Right forelimb (tissue), 1 donor: ENCODE measurements around the gene NEUROG1.
"Not testable (repeated sequence)": the region's sequence is repeated elsewhere in the genome, so short reads cannot be mapped to it uniquely, and the experiment has no call there.

Experiments used
- DNase-seq: peaks from one replicate; pipeline ENCODE4 v3.0.0-alpha.2; 2018

Gene NEUROG1

DNA sequence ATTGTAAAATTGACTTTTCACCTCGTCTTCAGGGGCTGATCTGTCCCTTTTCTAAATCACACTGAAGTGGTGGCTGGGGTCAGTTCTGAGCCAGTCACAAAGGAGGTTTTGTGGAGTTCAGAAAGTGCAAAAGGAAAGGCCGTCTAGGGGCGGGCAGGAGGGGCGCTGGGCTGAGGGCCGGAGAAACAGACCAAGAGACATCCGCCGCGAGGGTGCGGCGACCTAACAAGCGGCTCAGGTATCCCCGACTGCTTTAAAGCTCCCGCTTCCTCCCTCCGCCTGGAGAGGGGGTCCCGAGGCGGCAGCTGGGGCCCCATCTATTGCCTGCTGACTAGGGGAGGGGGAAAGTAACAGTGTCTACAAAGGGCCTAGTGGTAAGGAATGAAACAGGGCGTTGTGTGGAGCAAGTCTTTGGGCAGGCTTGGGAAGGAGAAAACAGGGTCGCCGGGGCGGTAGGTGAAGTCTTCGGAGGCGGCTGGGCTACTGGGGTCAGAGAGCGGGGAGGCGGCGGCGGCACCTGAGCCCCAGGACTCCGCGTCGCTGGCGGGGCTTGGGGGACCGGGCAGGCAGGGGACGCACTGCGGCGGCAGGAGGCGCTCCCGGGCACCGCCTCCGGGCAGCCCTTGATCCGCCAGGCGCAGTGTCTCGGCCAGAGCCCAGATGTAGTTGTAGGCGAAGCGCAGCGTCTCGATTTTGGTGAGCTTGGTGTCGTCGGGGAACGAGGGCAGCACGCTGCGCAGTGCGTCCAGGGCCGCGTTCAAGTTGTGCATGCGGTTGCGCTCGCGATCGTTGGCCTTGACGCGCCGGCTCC is 950 bp downstream of the NEUROG1 start:
- no peak for DNase-seq

DNA sequence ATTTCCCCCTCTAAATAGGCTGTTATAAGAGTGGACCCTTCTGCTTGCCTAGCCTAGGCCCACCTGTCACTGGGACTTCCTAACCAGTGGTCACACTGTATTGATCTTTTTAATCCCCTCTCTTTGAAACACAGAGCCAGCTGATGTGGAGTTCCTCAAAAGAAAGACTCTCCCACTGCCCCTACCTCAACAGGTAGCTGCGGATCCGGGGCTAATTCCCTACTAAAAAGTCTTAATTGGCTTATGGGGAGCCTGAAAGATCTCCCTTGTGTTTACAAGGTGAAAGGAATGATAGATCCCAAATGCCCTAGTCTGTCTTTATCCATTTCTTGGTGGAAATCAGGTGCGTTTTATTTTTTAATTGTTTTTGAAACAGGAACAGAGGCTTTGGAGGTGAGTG is 2.0 kb downstream of the NEUROG1 start:
- no peak for DNase-seq

DNA sequence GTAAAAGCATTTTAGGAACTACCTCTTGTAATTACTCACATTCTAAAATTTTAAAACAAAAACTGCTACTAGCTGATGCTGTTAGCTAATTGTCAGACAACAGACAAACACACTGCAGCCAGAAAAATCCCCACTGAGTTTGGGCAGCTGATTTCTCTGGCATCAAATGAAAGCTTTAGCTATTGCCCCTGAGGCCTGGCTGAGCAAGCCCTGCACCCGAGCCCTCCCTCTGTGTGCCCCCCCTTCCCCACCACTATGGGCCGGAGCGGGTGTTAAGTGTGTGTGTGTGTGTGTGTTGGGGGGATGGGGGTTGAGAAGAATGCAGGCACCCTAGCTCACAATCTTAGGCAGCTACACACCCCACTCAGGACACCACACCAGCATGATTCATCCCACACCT is 2.4 kb downstream of the NEUROG1 start:
- DNase-seq, result no peak

DNA sequence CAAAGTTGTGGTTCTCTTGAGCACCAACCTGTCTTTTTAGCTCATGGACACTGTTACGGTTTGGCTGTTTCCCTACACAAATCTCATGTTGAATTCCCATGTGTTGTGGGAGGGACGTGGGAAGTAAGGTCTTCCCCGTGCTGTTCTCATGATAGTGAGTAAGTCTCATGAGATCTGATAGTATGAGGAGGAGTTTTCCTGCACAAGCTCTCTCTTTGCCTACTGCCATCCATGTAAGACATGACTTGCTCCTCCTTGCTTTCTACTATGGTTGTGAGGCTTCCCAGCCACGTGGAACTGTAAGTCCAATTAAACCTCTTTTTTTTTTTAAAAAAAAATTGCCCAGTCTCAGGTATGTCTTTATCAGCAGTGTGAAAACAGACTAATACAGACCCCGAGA is 6.2 kb downstream of the NEUROG1 start:
- not testable (repeated sequence) for DNase-seq

DNA sequence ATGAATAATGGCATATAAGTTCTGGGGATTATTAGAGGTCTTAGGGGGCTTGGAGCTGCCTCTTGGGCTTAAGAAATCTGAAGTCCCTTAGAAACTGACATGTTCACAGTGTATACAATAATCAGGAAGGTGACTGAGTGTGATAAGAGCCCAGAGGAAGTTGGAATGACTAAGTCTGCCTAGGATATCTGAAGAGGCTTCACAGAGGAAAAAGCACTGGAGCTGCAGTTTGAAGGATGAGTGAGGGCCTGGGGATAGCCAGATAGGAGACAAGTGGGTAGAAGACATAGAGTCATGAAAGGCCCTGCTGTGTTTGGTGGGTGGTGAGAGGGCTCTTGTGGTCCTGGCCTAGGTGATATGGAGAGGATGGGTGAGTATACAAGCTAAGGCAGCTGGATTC is 8.8 kb downstream of the NEUROG1 start:
- no peak for DNase-seq

DNA sequence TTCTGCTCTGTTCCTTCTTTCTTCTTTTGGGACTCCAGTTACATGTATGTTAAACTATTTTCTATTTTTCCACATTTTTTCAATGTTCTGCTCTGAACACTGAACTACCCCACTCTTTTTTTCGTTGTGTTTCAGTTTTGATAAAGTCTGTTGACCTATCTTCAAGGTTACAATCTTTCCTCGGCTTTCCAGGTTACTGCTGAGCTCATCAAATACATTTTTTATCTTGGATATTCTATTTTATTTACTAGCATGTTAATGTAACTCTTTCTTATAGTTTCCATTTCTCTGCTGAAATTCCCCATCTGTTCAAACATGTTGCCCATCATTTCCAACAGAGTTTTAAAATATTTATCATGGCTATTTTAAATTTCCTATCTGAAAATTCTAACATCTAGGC is 13.8 kb downstream of the NEUROG1 start:
- no peak for DNase-seq

DNA sequence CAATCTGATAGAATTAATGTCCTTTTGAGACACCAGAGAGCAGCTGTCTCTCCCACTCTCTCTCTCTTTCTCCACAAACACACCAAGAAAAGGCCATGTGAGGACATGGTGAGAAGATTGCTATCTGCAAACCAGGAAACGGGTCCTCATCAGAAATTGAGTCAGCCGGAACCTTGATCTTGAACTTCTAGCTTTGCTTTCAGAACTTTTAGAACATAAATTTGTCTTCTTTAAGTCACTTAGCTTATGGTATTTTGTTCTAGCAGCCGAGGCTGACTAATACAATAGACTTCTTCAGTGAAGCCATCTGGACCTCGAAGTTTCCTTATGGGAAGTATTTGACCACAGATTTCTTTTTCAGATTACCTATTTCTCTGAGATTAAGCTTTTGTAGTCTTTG is 18.1 kb downstream of the NEUROG1 start:
- DNase-seq, result no peak

DNA sequence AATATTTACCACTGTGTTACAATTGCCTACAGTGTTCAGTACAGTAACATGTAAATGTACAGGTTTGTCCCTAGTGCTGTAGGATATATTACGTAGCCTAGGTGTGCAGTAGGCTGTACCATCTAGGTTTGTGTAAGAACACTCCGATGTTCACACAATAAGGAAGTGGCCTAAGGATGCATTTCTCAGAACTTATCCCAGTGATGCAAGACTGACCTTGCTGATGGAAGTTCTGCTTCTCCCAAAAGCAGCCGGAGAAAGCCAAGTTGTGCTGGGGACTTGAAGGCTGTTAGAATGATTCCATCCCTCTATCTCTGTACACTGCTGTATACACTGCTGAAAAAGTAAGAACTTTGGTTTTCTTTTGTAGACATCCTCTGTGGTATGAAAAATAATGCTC is 21.6 kb downstream of the NEUROG1 start:
- no peak for DNase-seq

DNA sequence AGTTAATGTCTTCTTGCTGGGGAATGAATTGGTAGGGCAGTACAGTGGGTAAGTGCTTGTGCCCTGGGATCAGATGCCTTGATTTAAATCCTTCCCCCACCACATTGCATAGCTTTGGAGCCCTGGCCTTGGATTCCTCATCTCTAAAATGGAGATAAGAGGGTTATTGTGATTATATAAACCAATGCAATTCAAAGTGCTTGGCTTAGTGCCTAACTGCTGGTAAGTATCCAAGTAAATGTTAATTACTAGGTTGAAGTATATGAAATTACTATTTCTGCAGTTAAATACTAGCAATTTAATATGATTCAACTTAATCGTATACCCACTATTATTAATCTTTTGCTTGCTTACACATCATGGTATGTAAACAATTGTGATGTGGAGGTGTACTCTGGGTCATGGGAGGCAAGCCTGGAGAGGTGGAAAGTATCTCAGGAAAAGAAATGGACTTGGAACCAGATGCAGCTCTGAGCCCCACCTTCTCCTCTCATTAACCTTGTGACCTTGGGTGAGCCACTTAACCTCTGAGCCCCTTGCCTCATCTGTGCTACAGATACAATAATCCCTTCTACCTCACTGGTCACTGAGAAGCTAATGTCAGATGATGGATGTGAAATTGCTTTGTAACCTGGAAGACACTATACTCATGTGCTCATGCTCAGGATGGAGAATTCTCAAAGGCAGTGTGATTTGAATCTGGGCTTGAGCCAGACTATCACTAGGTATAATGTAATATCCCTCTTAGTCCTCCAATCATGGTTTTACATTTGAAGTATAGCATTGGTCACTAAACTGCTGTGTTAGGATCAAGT is 23.8 kb downstream of the NEUROG1 start:
- no peak for DNase-seq

DNA sequence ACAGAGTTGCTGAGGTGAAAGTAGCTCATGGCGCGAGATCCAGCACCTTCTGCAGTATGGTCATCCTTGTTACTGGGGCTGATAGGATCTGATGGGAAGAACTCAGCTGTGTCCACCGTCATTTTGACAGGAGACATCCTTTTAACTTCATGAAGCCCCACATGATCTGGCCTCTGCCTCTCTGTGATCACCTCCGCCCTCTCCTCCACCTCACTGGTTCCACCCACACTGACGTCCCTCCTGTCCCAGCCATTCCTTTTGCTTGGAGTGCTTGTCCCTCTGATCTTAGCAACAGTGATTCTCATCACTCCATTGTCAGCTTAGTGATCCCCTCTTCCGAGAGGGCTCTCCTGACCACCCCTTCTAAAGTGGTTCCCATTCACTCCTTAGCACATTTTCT is 25.8 kb downstream of the NEUROG1 start:
- DNase-seq, result no peak

DNA sequence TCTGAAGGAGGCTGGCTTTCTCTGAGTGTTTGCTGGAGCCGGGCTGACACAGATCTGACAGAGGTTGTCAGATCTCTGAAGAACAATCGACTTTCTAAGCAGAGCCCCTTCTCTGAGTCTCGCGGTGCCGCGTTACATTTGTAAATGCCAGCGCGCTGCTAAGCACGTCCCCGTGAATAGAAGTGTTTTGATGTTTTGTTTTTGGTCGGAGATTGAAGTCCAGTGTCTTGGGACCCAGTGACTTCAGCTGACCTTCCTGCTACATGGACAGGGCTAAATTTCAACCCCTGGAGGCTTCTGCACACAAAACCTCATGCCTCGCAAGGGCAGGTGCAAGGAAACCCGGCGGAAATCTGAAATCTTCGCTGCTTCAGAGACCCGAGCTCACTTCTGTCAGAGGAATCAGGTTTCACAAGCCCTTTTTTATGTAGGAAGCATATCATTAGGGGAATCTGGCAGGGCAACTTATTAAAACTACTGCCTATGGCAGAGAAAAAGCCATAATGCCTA is 27.2 kb downstream of the NEUROG1 start:
- DNase-seq, result no peak

DNA sequence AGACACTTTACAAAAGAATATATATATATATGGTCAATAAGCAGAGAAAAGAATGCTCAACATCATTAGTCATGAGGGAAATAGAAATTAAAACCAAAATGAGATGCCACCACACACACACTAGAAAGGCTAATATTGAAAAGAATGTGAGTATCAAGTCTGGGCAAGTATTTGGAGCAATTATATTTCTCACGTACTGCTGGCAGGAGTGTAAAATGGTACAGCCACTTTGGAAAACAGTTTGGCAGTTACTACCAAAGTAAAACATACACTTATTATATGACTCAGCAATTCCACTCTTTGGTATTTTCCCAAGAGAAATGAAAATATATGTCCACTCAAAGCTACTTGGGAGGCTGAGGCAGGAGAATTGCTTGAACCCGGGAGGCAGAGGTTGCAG is 29.8 kb downstream of the NEUROG1 start:
- no peak for DNase-seq

DNA sequence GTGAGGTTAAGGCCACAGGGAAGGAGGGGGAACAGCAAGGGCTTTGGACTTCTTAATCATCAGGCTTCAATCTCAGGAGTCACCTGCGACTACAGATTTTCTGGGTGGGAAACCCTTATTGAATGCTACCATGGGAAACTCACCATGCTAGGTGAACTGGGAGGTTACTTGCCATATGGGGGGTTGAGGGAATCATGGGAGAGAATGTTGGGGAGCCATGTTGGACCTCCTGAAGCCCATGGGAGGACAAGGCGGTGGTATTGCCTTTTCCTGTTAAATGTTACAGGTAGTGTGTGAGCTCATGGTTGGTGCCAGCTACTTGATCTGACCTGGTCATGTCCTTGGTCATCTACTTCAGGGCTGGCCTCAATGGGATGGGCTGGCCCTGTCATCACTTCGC is 31.4 kb downstream of the NEUROG1 start:
- DNase-seq, result no peak

DNA sequence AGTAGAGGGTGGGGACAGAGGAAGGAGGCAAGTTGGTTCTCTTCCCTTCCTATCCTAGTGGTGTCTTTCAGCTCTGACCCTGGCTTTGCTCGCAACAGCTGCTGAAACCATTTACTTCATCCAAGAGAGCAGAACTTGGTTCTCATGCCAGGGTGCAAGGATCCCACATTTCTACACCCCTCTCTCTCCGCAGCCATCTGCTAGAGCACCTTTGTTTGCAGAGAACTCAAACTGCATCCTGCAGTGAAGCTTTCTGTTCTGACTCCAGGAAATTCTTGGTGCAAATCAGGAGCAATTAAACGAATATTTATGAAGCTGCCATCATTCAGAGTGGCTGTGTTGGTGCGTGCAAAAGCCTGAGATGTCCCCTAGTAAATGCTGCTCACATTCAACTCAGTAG is 31.9 kb downstream of the NEUROG1 start:
- no peak for DNase-seq

DNA sequence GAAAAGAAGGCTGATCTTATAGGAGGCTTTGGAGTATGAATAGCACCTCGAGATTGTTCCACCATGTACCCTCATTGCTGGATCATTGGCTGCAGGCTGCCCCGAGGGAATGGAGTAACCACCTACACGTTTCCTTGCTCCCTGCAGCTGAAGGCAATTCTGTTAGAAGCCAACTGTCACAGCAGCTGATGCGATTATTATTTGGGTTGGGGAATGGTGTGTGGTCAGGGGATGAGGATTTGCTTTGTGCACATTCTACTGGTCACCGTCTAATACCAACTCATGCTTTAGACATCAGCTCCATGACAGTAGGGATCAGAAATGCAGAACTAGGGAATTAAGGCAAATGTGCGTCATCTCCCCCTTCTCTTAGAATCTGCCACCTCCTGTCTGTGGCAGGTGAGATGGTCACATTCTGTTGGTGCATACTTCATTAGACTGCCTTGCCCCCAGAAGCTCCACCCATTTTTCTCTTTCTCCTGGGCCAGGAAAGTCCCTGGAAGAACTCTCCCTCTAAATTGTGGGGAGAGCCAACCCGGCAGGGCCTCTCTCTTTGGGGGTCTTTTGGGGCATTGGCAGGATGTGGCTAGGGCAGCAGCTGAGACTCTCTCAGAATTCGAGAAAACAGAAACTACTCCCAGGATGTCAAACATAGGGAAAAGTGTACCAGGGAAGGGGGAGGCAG is 32.8 kb downstream of the NEUROG1 start:
- no peak for DNase-seq

DNA sequence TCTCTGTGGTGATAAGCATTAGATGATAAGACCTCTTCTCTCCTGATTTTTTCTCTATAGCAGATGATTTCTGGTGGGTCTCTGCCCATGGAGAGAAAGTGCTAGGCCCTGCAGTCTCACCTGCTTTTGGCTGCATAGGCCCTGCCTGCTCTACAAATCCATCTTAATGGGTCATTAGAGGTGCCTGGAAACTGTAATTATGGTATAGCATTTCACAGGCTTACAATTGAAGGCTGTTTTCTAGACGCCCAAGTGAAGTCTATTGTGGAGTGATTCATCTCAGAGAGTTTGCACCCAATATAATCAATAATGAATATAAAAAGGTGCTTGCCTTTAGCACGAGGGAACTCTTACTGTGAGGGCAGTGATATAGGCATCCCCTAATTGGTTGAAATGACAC is 33.8 kb downstream of the NEUROG1 start:
- no peak for DNase-seq

DNA sequence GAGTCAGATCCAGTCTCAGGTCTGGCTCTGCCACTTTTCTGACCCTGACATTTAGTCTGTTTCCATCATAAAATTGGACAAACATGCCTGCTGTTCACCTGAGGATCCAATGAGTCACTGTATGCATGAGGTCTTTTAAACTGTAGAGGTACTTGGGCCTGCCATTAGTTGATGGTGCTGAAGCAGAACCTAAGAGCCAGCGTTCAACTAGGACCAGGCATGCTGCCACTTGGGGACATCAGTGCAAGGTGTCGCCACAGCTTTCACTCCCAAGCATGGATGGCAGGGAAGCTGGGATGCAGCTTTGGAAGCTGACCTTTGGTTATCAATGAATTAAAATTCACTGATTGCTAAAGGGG is 37.1 kb downstream of the NEUROG1 start:
- DNase-seq, result no peak

DNA sequence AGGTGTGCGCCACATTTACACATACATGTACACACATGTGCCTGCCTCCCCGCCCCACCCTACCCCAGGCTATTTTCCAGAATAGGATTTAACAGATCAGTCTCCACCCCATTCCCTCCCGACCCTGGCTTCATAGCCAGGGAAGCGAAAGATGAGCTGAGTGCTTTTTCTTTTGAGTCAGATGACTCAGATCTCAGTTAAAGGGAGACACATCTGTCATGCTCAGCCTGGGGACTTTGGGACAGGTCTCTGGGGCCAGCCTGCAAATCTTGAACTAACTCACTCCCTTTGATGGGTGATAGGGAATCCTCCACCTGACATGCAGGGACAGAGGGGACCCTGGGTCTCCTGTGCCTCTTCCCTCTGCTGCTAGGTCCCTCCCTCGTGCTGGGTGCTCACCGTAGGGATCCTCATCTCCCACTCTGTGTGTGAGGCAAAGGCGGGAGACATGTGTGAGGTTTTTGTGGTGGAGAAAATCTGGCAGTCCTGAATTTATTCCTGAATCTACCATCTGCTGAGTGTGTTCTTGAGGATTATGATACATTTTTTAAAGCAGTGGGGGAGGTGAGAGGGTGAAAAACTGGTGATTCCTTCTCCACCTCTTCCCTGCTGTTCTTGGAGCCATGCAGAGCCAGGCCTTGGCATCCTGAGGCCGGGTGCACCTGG is 37.7 kb downstream of the NEUROG1 start:
- DNase-seq, result no peak

DNA sequence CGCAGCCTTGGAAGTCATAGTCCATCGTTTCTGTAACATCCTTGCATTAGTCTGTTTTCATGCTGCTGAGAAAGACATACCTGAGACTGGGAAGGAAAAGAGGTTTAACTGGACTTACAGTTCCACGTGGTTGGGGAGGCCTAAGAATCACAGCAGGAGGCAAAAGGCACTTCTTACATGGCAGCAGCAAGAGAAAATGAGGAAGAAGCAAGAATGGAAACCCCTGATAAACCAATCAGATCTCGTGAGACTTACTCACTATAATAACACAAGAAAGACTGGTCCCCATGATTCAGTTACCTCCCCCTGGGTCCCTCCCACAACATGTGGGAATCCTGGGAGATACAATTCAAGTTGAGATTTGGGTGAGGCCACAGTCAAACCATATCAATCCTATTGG is 40.2 kb downstream of the NEUROG1 start:
- DNase-seq, result not testable (repeated sequence)

DNA sequence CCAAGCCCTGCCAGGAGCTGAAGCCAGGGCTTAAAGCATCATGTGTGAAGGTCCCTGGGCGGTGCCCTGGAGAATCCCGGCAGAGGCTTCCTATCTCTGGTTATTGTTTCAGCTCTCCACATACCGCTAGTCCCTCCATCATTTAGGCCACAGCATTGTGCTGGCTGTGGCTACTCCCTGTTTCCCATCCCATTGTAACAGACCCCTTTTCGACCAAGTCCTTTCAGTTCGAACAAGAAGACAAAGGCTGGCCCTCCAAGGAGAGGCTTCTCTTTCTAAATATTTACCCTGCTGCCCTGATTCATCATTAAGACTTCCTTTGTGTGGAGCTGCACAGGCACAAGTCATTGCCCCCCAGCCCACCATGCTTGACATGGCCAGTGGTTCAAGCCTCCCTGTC is 41.6 kb downstream of the NEUROG1 start:
- DNase-seq, result no peak

DNA sequence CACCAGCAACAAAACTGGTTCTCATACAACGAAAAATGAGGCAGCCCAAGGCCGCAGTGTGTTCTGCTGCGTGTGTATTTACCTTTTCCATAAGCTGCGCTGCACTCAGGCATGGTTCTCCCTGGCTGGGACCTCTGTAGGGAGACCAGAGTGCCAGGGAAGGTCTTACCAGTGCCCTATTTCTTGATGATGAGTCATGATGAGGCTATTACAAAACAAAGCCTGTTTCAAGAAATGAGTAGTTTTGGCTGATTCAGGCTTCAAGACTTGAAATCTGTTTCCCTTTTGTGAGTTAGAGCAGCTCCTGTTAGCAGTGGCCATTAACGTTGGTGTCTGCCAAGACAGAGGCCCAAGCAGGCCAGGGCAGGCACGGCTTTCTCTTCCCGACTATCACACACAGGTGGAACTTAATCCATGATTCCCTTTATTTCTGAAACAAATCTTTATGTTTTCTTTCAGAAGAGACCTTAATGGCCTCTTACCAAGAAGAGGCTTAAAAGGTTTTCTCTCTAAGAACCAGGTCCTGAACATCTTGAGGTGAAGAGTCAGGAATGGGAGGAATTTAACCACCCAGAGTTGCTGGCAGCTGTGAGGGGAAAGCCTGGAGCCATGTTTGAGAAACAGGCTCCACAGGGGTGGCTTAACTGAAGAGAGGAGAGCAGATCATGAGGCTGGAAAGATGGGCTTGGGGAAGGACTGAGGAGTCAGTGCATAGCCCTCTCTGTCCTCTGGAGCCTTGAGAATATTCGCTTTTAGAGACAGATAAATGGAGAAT is 42.2 kb downstream of the NEUROG1 start:
- no peak for DNase-seq

DNA sequence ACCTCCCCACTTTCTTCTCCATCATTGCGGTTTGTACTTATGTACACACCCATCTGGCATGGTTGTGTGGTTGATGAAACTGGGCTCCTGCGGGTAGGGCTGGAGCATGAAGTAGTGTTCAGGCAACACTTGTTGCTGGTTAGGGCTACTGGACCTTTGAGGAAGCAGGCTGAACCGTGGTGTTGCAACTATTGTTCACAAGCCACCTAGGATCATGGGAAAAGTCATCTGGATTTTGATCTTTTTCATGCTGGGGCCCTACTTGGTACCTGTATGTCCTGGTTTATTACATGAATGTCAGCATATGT is 43.5 kb downstream of the NEUROG1 start:
- no peak for DNase-seq
